GM21526 (cell line): ENCODE data around the gene LAD1.

Experiments
- ATAC-seq: cut with Tn5 transposase; IDR thresholded peaks from one replicate; pipeline ENCODE4 v1.9.1; 2021; ENCODE audit warnings: moderate library complexity; ENCODE audit not compliant: unreplicated experiment, low FRiP score

LAD1 gene

GRCh38 chr1:201353186-201353940, 45.8 kb downstream of the LAD1 start:
- ATAC-seq = no peak

- no peak for ATAC-seq
Measured at GRCh38 chr1:201351617-201352016, 47.5 kb downstream of the LAD1 start.

- no peak for ATAC-seq
Measured at GRCh38 chr1:201350884-201351283, 48.2 kb downstream of the LAD1 start.

GRCh38 chr1:201350361-201350725, 48.8 kb downstream of the LAD1 start:
- no peak for ATAC-seq

GRCh38 chr1:201349092-201349491, 50.0 kb downstream of the LAD1 start:
- ATAC-seq = no peak

GRCh38 chr1:201348211-201348566, 50.9 kb downstream of the LAD1 start:
- ATAC-seq = no peak

GRCh38 chr1:201347498-201348210, 51.5 kb downstream of the LAD1 start:
- ATAC-seq = no peak

GRCh38 chr1:201346987-201347386, 52.1 kb downstream of the LAD1 start:
- no peak for ATAC-seq

GRCh38 chr1:201346337-201346939, 52.7 kb downstream of the LAD1 start:
- no peak for ATAC-seq

- no peak for ATAC-seq
Measured at GRCh38 chr1:201345081-201345355, 54.1 kb downstream of the LAD1 start.

- ATAC-seq = no peak
Measured at GRCh38 chr1:201344206-201345080, 54.7 kb downstream of the LAD1 start.

GRCh38 chr1:201341377-201341776, 57.7 kb downstream of the LAD1 start:
- no peak for ATAC-seq

- ATAC-seq = no peak
Measured at GRCh38 chr1:201336711-201337450, 62.2 kb downstream of the LAD1 start.

GRCh38 chr1:201335901-201336300, 63.2 kb downstream of the LAD1 start:
- ATAC-seq = no peak

GRCh38 chr1:201335174-201335870, 63.8 kb downstream of the LAD1 start:
- ATAC-seq = no peak

- no peak for ATAC-seq
Measured at GRCh38 chr1:201334325-201335173, 64.6 kb downstream of the LAD1 start.

GRCh38 chr1:201332616-201333335, 66.3 kb downstream of the LAD1 start:
- ATAC-seq = no peak

- ATAC-seq = no peak
Measured at GRCh38 chr1:201332021-201332420, 67.1 kb downstream of the LAD1 start.
